HepG2 (cell line): ENCODE data around the gene NFS1. TPM values are rescaled to one million over a fixed set of nuclear protein-coding genes. Genes with fewer than 3 reads are reported as not detected.

Experiments used
- CCDC6 ChIP-seq: sonication (generic); formaldehyde crosslinking; IDR thresholded peaks from 2 replicates; pipeline ENCODE4 v1.8.1; 2022; ENCODE audit warnings: mild to moderate bottlenecking, missing genetic modification reagents, moderate library complexity
- CREB1 ChIP-seq, 2 experiments: fragments of 450-650 bp in 1 of 2; IDR thresholded peaks; 2 replicates each; pipeline ENCODE4 v1.6.1; 2016 to 2017; ENCODE audit warnings: control low read depth in 1 of 2, mild to moderate bottlenecking in 1 of 2, missing compliant biosample characterization in 1 of 2, missing genetic modification characterization in 1 of 2
- HNRNPK ChIP-seq: fragments of 200-400 bp; formaldehyde crosslinking; IDR thresholded peaks from 2 replicates; pipeline ENCODE4 v1.6.1; 2018; ENCODE audit warnings: low read length, low read depth, moderate library complexity, mild to moderate bottlenecking; ENCODE audit not compliant: poor library complexity, severe bottlenecking
- MEIS2 ChIP-seq: sonication (generic); formaldehyde crosslinking; IDR thresholded peaks from 2 replicates; pipeline ENCODE4 v1.9.0; 2021; ENCODE audit warnings: mild to moderate bottlenecking, missing genetic modification reagents
- PAF1 ChIP-seq: IDR thresholded peaks from 2 replicates; pipeline ENCODE4 v1.6.1; 2016; ENCODE audit warnings: missing genetic modification reagents, missing compliant biosample characterization
- ZKSCAN8 ChIP-seq: IDR thresholded peaks from 2 replicates; pipeline ENCODE4 v1.6.1; 2016; ENCODE audit warnings: borderline replicate concordance, missing genetic modification reagents, missing compliant biosample characterization
- ZNF737 ChIP-seq: sonication (generic); formaldehyde crosslinking; IDR thresholded peaks from 2 replicates; pipeline ENCODE4 v1.5.0; 2020; ENCODE audit warnings: missing genetic modification reagents, mild to moderate bottlenecking, borderline replicate concordance
- polyA plus RNA-seq, 8 experiments: library from polyadenylated mRNA; depleted of rRNA in 3 of 8; stranded (reverse) in 7 of 8; unstranded in 1 of 8; fragments of >200 nt; fragmentation: Illumina TruSeq in 4 of 8; extraction: Trizol in 4 of 8; gene quantifications; 2 replicates each; pipeline versions ENCODE4 v1.2.1 to v1.2.3, GENCODE V29; 2011 to 2016; ENCODE audit warnings: low read depth in 4 of 8, missing spikeins in 1 of 8, mixed read lengths in 1 of 8; ENCODE audit not compliant: insufficient read depth in 1 of 8
- total RNA-seq, 5 experiments: library from RNA; depleted of rRNA; stranded (reverse); fragments of >200 nt; fragmentation: Illumina TruSeq; extraction: Trizol; gene quantifications; 2 replicates each; pipeline ENCODE4 v1.2.3, GENCODE V29; 2016; ENCODE audit warnings: low read depth in 1 of 5
- TF ChIP-seq, protein P1 (sequence below): sonication (generic); formaldehyde crosslinking; IDR thresholded peaks from 2 replicates; pipeline ENCODE4 v1.4.0; 2020; ENCODE audit warnings: mild to moderate bottlenecking, missing genetic modification reagents, borderline replicate concordance

The NFS1 gene
- total and polyA plus RNA-seq, 2 of the 13 experiments (the other 11 are each of a cell fraction or from before 2014, with no cell fraction given), result 65.9 to 88.1 TPM

DNA sequence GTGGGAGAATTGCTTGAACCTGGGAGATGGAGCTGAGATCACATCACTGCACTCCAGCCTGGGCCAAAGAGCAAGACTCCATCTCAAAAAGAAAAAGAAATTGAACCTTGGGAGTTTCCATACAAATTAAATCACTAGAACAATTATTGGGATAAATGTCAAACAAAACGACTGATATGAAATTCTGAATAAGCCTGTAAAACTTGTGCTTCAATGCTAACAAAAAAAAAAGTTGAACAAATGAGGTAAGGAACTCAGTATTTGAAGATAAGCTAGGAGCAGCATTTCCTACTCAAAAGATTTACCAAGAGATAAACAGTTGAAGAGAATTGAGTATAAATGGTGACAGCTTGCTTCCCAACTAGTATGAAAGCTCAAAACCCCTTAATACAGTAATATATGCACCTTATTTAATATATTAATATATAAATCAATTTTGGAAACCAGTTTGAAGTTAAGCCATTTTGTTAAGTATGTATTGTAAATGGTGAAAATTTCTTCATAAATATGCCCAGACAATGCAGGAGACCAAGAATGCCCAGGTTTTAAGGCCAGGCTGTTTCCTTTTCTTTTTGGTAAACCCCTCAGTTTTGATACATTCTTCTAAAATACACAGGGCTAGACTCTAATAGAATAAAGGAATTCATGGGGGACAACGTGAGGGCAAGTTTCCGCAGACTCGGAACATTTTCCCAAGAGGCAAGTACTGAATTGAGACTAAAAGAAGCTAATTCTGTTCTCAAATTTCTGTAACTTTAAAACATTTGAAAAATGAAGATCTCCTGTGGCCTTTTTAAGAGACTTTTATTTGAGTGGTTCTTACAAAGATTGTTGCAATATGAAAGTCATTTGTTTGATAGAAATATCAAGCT, 3.9 kb upstream of the NFS1 start (continued):
- TF ChIP-seq CCDC6 (CRISPR knock-in tag) (0 out of 2 replicates have a peak, but pooled peaks have one; percentile 30), MEIS2 (CRISPR knock-in tag) (no peak), ZKSCAN8 (CRISPR knock-in tag) (0 out of 2 replicates have a peak, but pooled peaks have one; percentile 22), PAF1 (CRISPR knock-in tag) (peak; percentile 78; the same call in 1 of the 2 replicates), ZNF737 (CRISPR knock-in tag) (no peak), CREB1 (IDR thresholded peaks at IDR 0.05) (no peak), CREB1 (CRISPR knock-in tag; IDR thresholded peaks at IDR 0.05) (peak; percentile 10; the same call in 1 of the 2 replicates), HNRNPK (peak; percentile 2)
- TF ChIP-seq, protein P1, sequence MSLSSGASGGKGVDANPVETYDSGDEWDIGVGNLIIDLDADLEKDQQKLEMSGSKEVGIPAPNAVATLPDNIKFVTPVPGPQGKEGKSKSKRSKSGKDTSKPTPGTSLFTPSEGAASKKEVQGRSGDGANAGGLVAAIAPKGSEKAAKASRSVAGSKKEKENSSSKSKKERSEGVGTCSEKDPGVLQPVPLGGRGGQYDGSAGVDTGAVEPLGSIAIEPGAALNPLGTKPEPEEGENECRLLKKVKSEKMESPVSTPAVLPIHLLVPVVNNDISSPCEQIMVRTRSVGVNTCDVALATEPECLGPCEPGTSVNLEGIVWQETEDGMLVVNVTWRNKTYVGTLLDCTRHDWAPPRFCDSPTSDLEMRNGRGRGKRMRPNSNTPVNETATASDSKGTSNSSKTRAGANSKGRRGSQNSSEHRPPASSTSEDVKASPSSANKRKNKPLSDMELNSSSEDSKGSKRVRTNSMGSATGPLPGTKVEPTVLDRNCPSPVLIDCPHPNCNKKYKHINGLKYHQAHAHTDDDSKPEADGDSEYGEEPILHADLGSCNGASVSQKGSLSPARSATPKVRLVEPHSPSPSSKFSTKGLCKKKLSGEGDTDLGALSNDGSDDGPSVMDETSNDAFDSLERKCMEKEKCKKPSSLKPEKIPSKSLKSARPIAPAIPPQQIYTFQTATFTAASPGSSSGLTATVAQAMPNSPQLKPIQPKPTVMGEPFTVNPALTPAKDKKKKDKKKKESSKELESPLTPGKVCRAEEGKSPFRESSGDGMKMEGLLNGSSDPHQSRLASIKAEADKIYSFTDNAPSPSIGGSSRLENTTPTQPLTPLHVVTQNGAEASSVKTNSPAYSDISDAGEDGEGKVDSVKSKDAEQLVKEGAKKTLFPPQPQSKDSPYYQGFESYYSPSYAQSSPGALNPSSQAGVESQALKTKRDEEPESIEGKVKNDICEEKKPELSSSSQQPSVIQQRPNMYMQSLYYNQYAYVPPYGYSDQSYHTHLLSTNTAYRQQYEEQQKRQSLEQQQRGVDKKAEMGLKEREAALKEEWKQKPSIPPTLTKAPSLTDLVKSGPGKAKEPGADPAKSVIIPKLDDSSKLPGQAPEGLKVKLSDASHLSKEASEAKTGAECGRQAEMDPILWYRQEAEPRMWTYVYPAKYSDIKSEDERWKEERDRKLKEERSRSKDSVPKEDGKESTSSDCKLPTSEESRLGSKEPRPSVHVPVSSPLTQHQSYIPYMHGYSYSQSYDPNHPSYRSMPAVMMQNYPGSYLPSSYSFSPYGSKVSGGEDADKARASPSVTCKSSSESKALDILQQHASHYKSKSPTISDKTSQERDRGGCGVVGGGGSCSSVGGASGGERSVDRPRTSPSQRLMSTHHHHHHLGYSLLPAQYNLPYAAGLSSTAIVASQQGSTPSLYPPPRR, result no peak
